ENCODE data around the gene RAB3GAP1.

DNA sequence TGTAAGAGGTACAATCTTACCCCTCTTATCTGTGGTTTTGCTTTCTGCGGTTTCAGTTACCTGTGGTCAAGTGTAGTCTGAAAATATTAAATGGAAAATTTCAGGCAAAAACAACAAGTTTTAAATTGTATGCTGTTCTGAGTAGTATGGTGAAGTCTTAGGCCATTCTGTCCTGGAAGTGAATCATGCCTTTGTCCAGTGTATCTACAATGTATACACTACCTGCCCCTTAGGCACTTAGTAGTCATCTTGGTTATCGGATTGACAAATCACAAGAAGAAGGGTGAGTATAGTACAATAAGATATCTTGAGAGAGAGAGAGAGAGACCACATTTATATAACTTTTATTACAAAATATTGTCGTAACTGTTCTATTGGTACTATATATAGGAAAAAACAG lies 43.5 kb downstream of the RAB3GAP1 start:
- TF ChIP-seq CTCF (optimal IDR thresholded peaks at IDR 0.05 in 1 of 3, IDR thresholded peaks at IDR 0.05 in 1 of 3, conservative IDR thresholded peaks at IDR 0.05 in 1 of 3; ENCODE audit: extremely low read depth in 1 of 3, insufficient read depth in 2 of 3, low read length in 3 of 3) (no peak), EZH2 (IDR thresholded peaks at IDR 0.05; ENCODE audit: low read length) (no peak)

Measured in keratinocyte (primary cell).